OCI-LY7 (cell line): ENCODE data around the gene AGPAT3.

Experiments used
- CTCF ChIP-seq: fragments of 200-600 bp; sonication (generic); conservative IDR thresholded peaks from 2 replicates; pipeline ENCODE4 v1.5.1; 2014; ENCODE audit warnings: mild to moderate bottlenecking, antibody characterized with exemption, low read length, moderate library complexity, mixed read lengths
- EZH2phosphoT487 ChIP-seq: fragments of 200-600 bp; sonication (generic); IDR thresholded peaks from 2 replicates; pipeline ENCODE4 v1.6.1; 2018; ENCODE audit warnings: low read depth, borderline replicate concordance, mild to moderate bottlenecking, mixed run types, antibody characterized with exemption, low read length, moderate library complexity, mixed read lengths

GRCh38 chr21:43961382-43961909, 96.4 kb downstream of the AGPAT3 start:
- no peak for TF ChIP-seq CTCF
- no peak for TF ChIP-seq EZH2phosphoT487
